Stimulated activated CD8-positive, alpha-beta memory T cell treated with anti-CD3 and anti-CD28 coated beads, Interleukin-7, amount 100 ng/mL, for 24 hours (primary cell): ENCODE measurements around the gene MAP3K20.

ENCODE experiments used
- DNase-seq: peaks from one replicate; pipeline ENCODE4 v3.0.0-alpha.2; 2020; ENCODE audit warnings: low read depth

Gene MAP3K20

GRCh38 chr2:173051463-173052215 lies 24.0 kb upstream of the MAP3K20 start:
- DNase-seq: no peak

GRCh38 chr2:173053043-173053699 lies 22.5 kb upstream of the MAP3K20 start:
- no peak for DNase-seq

DNA sequence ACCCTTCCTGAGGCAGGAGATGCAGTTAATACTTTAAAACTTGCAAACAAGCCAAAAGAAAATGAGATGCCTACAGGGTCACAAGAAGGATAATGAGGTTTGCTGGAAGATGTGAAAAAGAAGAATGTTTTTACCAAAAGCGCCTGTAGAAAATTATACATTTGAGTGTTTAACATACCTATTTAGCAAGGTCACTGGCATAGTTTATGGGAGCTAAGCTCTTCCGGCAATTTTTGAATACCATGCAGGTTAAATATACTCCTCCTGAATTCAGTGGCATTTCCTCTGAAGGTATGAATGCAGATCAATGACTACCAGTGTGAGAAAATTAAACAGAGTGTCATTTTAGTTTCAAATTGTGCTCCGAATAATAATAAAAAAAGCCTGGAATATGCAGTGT lies 21.2 kb upstream of the MAP3K20 start:
- no peak for DNase-seq

DNA sequence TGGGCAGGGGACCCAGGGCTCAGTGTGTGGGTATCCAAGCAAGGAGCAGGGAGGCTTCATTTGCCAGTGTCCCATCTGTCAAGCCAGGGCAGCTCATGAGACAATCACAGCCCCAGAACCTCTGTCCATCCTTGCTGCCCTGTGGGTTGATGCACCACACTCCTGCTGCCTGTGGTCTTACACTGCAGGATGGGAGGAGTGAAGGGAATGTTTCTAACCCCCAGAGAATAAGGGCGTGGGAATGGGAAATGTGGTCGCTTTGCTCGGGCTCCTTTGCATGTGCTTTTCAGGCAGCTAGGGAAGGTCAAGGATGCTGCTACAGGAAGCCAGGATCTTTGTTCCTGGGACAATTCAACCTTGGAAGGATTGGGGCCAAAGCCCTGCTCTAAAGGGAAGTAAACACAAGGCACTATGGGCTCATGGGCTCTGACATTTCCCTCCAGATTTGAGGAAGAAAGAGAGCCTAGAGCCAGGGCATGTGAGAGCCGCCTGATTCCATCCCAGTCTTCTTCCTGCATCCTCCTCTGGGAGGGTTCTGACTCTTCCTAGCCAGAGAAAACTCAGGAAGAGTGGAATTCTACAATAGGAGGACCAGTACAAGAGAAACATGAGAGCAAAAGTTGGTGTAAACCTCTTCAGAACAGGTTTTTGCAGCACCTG lies 18.8 kb upstream of the MAP3K20 start:
- no peak for DNase-seq

- DNase-seq: no peak
Measured at GRCh38 chr2:173058097-173058496, 17.5 kb upstream of the MAP3K20 start.

- DNase-seq: no peak
Measured at GRCh38 chr2:173058673-173059072, 17.0 kb upstream of the MAP3K20 start.

DNA sequence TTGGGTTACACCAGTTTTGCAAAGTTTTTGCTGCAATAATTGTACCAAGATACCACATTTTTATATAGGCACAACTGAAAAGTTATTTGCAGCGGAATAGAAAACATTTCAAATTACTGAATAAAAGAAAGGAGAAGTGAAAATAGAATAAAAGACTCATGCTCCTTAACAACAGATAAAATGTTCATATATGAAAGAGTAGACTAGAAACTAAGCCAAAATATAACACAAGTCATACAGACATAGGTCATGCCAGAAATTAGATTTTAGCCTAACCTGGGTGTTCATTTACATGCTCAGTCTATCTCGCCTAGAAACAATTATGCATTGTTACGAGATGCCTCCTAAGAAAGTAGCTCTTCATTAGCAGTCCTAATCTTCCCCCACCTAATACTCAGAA lies 16.4 kb upstream of the MAP3K20 start:
- DNase-seq: no peak

GRCh38 chr2:173059971-173060461 lies 15.6 kb upstream of the MAP3K20 start:
- no peak for DNase-seq

- DNase-seq: no peak
Measured at GRCh38 chr2:173062801-173063200, 12.8 kb upstream of the MAP3K20 start.

- no peak for DNase-seq
Measured at GRCh38 chr2:173064151-173064805, 11.4 kb upstream of the MAP3K20 start.

- DNase-seq: no peak
Measured at GRCh38 chr2:173066887-173067676, 8.6 kb upstream of the MAP3K20 start.

DNA sequence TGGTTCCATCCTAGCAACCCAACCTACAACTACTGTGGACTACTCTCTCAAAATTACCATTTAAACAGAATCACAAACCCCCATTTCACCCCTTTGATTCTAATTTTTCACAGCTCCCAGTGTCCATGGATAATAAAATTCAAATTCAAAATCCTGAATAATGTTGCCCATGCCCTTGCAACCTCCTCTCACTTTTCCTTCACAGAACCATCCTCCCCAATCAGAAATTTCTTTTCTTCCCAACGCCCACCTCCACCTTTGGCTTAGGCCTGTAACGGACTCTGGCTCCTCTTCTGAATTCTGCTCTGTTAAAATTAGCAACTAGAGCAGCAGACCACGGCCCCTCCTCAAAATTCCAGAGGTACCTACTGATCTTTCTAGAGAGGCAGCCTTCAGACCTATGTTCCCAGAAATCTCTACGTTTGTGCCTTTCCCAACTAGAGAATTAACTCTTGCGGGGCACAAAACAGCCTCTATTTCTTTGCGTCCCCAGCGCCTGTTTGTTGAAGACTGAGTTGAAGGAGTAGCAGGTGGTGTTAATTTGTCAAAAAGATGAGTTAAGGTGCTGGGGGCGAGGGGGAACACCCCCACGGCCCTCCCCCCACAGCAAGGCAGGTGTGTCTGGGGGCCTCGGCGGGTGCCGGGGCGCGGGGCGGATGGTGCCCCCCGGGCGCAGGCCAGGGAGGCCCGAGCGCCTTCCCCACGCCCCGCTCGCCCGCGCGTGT lies 428 bp upstream of the MAP3K20 start:
- DNase-seq: no peak

- DNase-seq: no peak
Measured at GRCh38 chr2:173076581-173077345, 1.1 kb downstream of the MAP3K20 start.

- DNase-seq: no peak
Measured at GRCh38 chr2:173077506-173078177, 2.0 kb downstream of the MAP3K20 start.

GRCh38 chr2:173079141-173079540 lies 3.5 kb downstream of the MAP3K20 start:
- DNase-seq: no peak

DNA sequence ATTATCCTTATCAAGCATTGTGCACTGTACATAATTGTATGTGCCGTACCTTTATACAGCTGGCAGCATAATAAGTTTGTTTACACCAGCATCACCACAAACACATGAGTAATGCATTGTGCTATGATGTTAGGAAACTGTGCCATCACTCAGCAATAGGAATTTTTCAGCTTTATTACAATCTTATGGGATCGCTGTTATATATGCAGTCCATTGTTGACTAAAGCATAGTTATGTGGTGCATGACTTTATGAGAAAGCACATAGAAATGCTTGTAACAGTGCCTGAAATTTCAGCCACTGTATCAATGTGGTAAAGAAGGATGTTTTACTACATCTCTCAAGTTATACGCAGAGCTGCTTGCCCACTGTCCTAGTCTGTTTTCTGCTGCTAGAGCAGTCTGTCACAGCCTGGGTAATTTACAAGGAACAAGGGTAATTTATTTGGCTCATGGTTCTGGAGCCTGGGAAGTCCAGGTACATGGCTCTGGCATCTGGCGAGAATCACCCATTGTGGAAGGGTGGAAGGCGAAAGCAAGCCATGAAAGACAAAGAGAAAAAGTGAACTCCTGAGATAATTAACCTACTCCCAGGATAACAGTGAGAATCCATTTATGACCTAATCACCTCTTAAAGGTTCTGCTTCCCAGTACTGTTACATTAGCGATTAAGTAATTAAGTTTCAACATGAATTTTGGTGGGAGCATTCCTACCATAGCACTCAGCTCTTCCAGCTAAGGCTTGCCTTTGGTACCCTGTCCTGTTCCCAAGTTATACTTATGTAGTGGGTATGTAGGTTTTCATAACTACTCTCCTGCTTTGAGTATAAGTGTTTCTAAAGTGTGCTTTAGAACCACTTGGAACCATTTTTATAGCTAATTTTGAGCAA lies 4.6 kb downstream of the MAP3K20 start:
- DNase-seq: no peak

- no peak for DNase-seq
Measured at GRCh38 chr2:173086518-173087213, 11.0 kb downstream of the MAP3K20 start.

DNA sequence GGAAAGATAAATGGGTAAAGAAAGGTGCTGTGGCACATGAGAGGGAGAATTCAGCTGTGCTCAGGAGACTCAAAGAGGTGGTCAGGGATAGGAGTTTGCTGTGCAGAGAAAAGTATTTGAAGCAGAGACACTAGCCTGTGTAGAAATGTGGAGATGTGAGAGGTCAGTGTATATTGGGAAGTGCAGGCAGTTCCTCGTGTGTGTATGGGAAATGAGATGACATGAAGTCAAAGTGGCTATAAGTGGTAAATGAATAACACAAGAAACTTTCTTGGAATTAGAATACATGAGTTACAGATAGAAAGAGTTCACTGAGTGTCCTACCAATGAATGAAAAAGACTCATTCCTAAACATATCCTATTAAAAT lies 11.6 kb downstream of the MAP3K20 start:
- no peak for DNase-seq
